Body of pancreas (tissue), 4 donors: ENCODE measurements around the gene APBA2.

Experiments used
- POLR2A ChIP-seq, 3 donors: fragments of 450-650 bp; IDR thresholded peaks; one replicate each; pipeline ENCODE4 v1.6.1; 2016; ENCODE audit warnings: antibody characterized with exemption in 3 of 3, mild to moderate bottlenecking in 2 of 3
- TF ChIP-seq, protein P1 (sequence below), 7 experiments: fragments of 450-650 bp in 4 of 7; fragments of 200-600 bp in 3 of 7; sonication (generic) in 3 of 7; IDR thresholded peaks; one replicate each; pipeline ENCODE4 v1.5.1; 2016 to 2019; ENCODE audit warnings: antibody characterized with exemption in 7 of 7

- TF ChIP-seq, protein P1, sequence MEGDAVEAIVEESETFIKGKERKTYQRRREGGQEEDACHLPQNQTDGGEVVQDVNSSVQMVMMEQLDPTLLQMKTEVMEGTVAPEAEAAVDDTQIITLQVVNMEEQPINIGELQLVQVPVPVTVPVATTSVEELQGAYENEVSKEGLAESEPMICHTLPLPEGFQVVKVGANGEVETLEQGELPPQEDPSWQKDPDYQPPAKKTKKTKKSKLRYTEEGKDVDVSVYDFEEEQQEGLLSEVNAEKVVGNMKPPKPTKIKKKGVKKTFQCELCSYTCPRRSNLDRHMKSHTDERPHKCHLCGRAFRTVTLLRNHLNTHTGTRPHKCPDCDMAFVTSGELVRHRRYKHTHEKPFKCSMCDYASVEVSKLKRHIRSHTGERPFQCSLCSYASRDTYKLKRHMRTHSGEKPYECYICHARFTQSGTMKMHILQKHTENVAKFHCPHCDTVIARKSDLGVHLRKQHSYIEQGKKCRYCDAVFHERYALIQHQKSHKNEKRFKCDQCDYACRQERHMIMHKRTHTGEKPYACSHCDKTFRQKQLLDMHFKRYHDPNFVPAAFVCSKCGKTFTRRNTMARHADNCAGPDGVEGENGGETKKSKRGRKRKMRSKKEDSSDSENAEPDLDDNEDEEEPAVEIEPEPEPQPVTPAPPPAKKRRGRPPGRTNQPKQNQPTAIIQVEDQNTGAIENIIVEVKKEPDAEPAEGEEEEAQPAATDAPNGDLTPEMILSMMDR (IDR thresholded peaks at IDR 0.05): no peak
- TF ChIP-seq POLR2A (IDR thresholded peaks at IDR 0.05): no peak
Measured at GRCh38 chr15:29104566-29104880, 218.7 kb downstream of the APBA2 start.
